Neural cell (in vitro differentiated cells): ENCODE data around the gene HEMK1. TPM values are rescaled to one million over a fixed set of nuclear protein-coding genes. Genes with fewer than 3 reads are reported as not detected.

Experiments used
- H2AFZ ChIP-seq: fragments of 200-600, 300-800 bp; sonication (generic), shearing (Covaris generic); 2 replicates; pipeline ENCODE4 v1.6.0; 2014; ENCODE audit warnings: low read depth, mild to moderate bottlenecking, antibody characterized with exemption, low read length, moderate library complexity
- H3F3A ChIP-seq: fragments of 200-600 bp; shearing (Covaris generic); 2 replicates; pipeline ENCODE4 v1.6.1; 2016; ENCODE audit warnings: mild to moderate bottlenecking, moderate library complexity, mixed read lengths, antibody characterized with exemption, low read length; ENCODE audit not compliant: insufficient read depth, poor library complexity, severe bottlenecking
- H3K27ac ChIP-seq: fragments of 200-600, 300-800 bp; sonication (generic), shearing (Covaris generic); 2 replicates; pipeline ENCODE4 v1.5.1; 2014; ENCODE audit warnings: mild to moderate bottlenecking, low read length, moderate library complexity
- H3K27me3 ChIP-seq: fragments of 300-800, 200-600 bp; sonication (generic), shearing (Covaris generic); 2 replicates; pipeline ENCODE4 v1.6.0; 2014; ENCODE audit warnings: mild to moderate bottlenecking, low read depth, low read length, moderate library complexity; ENCODE audit not compliant: insufficient read depth
- H3K36me3 ChIP-seq: fragments of 300-800, 200-600 bp; sonication (generic), shearing (Covaris generic); 2 replicates; pipeline ENCODE4 v1.5.1; 2014; ENCODE audit warnings: mild to moderate bottlenecking, antibody characterized with exemption, low read length, moderate library complexity; ENCODE audit not compliant: insufficient read depth
- H3K4me2 ChIP-seq: fragments of 300-800, 200-600 bp; sonication (generic), shearing (Covaris generic); 2 replicates; pipeline ENCODE4 v1.6.0; 2014; ENCODE audit warnings: mild to moderate bottlenecking, low read length
- H3K4me3 ChIP-seq: fragments of 300-800, 200-600 bp; sonication (generic), shearing (Covaris generic); 2 replicates; pipeline ENCODE4 v1.5.1; 2014; ENCODE audit warnings: mild to moderate bottlenecking, low read length, moderate library complexity
- H3K79me2 ChIP-seq: fragments of 200-600 bp; shearing (Covaris generic); replicated peaks from 2 replicates; pipeline ENCODE4 v1.6.0; 2014; ENCODE audit warnings: mild to moderate bottlenecking, low read length, moderate library complexity; ENCODE audit not compliant: insufficient read depth
- H3K9ac ChIP-seq: fragments of 300-800, 200-600 bp; sonication (generic), shearing (Covaris generic); 2 replicates; pipeline ENCODE4 v1.6.1; 2016; ENCODE audit warnings: mild to moderate bottlenecking, low read length, mixed read lengths
- H3K9me2 ChIP-seq: fragments of 200-600 bp; shearing (Covaris generic); 2 replicates; pipeline ENCODE4 v1.6.1; 2016; ENCODE audit warnings: mild to moderate bottlenecking, low read length, mixed read lengths; ENCODE audit not compliant: insufficient read depth
- H3K9me3 ChIP-seq: fragments of 200-600, 300-800 bp; sonication (generic), shearing (Covaris generic); 2 replicates; pipeline ENCODE4 v1.6.1; 2016; ENCODE audit warnings: mild to moderate bottlenecking, mixed run types, low read length, moderate library complexity, mixed read lengths
- H4K20me1 ChIP-seq: fragments of 200-600 bp; shearing (Covaris generic); 2 replicates; pipeline ENCODE4 v1.6.1; 2016; ENCODE audit warnings: mild to moderate bottlenecking, mixed run types; ENCODE audit not compliant: insufficient read depth
- EP300 ChIP-seq: fragments of 450-650 bp; conservative IDR thresholded peaks from 2 replicates; pipeline ENCODE4 v1.6.1; 2014; ENCODE audit warnings: antibody characterized with exemption, mild to moderate bottlenecking, moderate library complexity; ENCODE audit not compliant: poor library complexity, severe bottlenecking
- EZH2 ChIP-seq: fragments of 200-600, 300-800 bp; shearing (Covaris generic), sonication (generic); IDR thresholded peaks from 2 replicates; pipeline ENCODE4 v1.6.1; 2014; ENCODE audit warnings: antibody characterized with exemption, low read length, borderline replicate concordance, mild to moderate bottlenecking; ENCODE audit not compliant: insufficient read depth, poor library complexity, severe bottlenecking
- MXI1 ChIP-seq: fragments of 450-650 bp; conservative IDR thresholded peaks from 2 replicates; pipeline ENCODE4 v1.6.1; 2014; ENCODE audit warnings: antibody characterized with exemption, mild to moderate bottlenecking; ENCODE audit not compliant: poor library complexity, severe bottlenecking
- POLR2AphosphoS5 ChIP-seq: IDR thresholded peaks from 2 replicates; pipeline ENCODE4 v1.6.1; 2012
- RAD21 ChIP-seq: fragments of 450-650 bp; conservative IDR thresholded peaks from 2 replicates; pipeline ENCODE4 v1.6.1; 2014; ENCODE audit warnings: antibody characterized with exemption, mild to moderate bottlenecking, moderate library complexity
- SMC3 ChIP-seq: fragments of 450-650 bp; conservative IDR thresholded peaks from 2 replicates; pipeline ENCODE4 v1.6.1; 2014; ENCODE audit warnings: antibody characterized with exemption, mild to moderate bottlenecking, moderate library complexity; ENCODE audit not compliant: poor library complexity
- TAF1 ChIP-seq: IDR thresholded peaks from 2 replicates; pipeline ENCODE4 v1.6.1; 2012; ENCODE audit warnings: low read depth
- polyA minus RNA-seq: library from RNA; depleted of rRNA, polyadenylated mRNA; stranded (reverse); fragments of >200 nt; gene quantifications from 2 replicates; pipeline ENCODE4 v1.2.3, GENCODE V29; 2014
- polyA plus RNA-seq: library from polyadenylated mRNA; depleted of rRNA; stranded (reverse); fragments of >200 nt; gene quantifications from 2 replicates; pipeline ENCODE4 v1.2.3, GENCODE V29; 2014
- TF ChIP-seq, protein P1 (sequence below): fragments of 450-650 bp; IDR thresholded peaks from 2 replicates; pipeline ENCODE4 v1.5.1; 2014; ENCODE audit warnings: antibody characterized with exemption, mild to moderate bottlenecking, moderate library complexity; ENCODE audit not compliant: poor library complexity, severe bottlenecking
- TF ChIP-seq, protein P2 (sequence below): IDR thresholded peaks from 2 replicates; pipeline ENCODE4 v1.6.1; 2012; ENCODE audit warnings: borderline replicate concordance

HEMK1 gene, protein sequence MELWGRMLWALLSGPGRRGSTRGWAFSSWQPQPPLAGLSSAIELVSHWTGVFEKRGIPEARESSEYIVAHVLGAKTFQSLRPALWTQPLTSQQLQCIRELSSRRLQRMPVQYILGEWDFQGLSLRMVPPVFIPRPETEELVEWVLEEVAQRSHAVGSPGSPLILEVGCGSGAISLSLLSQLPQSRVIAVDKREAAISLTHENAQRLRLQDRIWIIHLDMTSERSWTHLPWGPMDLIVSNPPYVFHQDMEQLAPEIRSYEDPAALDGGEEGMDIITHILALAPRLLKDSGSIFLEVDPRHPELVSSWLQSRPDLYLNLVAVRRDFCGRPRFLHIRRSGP
- polyA plus RNA-seq (24.4 and 36.8 TPM in 2 replicates), polyA minus RNA-seq (12.5 and 13.6 TPM in 2 replicates)

- Histone ChIP-seq H4K20me1 (no peaks in the 10 kb centered on the region), H2AFZ (peak within 1 kb of the TSS; percentile 99), H3K9me2 (no peaks in the 10 kb centered on the region), H3K4me3 (peak within 1 kb of the TSS; percentile 93), H3K9me3 (no peaks in the 10 kb centered on the region), H3K79me2 (no peaks in the 10 kb centered on the region), H3F3A (no peaks in the 10 kb centered on the region), H3K9ac (peak within 1 kb of the TSS; percentile 87), H3K27ac (peak within 1 kb of the TSS; percentile 81), H3K27me3 (no peaks in the 10 kb centered on the region), H3K36me3 (no peaks in the 10 kb centered on the region), H3K4me2 (peak within 1 kb of the TSS; percentile 81)
- TF ChIP-seq, protein P1, sequence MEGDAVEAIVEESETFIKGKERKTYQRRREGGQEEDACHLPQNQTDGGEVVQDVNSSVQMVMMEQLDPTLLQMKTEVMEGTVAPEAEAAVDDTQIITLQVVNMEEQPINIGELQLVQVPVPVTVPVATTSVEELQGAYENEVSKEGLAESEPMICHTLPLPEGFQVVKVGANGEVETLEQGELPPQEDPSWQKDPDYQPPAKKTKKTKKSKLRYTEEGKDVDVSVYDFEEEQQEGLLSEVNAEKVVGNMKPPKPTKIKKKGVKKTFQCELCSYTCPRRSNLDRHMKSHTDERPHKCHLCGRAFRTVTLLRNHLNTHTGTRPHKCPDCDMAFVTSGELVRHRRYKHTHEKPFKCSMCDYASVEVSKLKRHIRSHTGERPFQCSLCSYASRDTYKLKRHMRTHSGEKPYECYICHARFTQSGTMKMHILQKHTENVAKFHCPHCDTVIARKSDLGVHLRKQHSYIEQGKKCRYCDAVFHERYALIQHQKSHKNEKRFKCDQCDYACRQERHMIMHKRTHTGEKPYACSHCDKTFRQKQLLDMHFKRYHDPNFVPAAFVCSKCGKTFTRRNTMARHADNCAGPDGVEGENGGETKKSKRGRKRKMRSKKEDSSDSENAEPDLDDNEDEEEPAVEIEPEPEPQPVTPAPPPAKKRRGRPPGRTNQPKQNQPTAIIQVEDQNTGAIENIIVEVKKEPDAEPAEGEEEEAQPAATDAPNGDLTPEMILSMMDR, result peak; percentile 12
- TF ChIP-seq TAF1 (peak; percentile 72), RAD21 (peak; percentile 22), POLR2AphosphoS5 (peak; percentile 96), MXI1 (peak; percentile 83), EZH2 (no peak), SMC3 (peak; percentile 45), EP300 (peak; percentile 74)
- TF ChIP-seq, protein P2, sequence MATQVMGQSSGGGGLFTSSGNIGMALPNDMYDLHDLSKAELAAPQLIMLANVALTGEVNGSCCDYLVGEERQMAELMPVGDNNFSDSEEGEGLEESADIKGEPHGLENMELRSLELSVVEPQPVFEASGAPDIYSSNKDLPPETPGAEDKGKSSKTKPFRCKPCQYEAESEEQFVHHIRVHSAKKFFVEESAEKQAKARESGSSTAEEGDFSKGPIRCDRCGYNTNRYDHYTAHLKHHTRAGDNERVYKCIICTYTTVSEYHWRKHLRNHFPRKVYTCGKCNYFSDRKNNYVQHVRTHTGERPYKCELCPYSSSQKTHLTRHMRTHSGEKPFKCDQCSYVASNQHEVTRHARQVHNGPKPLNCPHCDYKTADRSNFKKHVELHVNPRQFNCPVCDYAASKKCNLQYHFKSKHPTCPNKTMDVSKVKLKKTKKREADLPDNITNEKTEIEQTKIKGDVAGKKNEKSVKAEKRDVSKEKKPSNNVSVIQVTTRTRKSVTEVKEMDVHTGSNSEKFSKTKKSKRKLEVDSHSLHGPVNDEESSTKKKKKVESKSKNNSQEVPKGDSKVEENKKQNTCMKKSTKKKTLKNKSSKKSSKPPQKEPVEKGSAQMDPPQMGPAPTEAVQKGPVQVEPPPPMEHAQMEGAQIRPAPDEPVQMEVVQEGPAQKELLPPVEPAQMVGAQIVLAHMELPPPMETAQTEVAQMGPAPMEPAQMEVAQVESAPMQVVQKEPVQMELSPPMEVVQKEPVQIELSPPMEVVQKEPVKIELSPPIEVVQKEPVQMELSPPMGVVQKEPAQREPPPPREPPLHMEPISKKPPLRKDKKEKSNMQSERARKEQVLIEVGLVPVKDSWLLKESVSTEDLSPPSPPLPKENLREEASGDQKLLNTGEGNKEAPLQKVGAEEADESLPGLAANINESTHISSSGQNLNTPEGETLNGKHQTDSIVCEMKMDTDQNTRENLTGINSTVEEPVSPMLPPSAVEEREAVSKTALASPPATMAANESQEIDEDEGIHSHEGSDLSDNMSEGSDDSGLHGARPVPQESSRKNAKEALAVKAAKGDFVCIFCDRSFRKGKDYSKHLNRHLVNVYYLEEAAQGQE, result peak; percentile 72
Observed at GRCh38 chr3:50568947-50569749, at the start of gene HEMK1. TSS of gene HEMK1 (plus strand) at chr3:50569522. CDS start at chr3:50571105, 1,583 bp downstream.

DNA sequence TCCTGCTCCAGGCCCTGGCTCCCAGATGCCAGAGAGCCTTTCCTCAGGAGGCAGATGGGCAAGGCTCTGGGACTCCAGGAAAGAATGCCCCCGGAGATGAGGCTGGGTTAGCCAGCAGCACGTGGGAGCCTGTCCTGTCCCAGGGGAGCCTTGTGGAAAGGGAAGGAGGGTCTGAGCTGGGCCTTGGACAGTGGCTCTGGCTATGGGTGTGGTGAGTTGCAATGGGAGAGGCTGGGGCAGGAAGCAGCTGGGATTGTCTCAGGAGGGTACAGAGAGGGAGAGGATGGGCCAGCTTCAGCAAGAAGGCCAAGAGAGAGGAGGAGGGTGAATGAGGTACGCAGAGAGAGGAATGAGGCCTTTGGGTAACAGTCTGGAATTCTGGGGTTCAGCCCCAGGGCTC is 48.5 kb upstream of the HEMK1 start:
- Histone ChIP-seq H2AFZ (no peak overlapping the region), H3K79me2 (no peaks in the 10 kb centered on the region), H3K27ac (no peak overlapping the region), H3F3A (peaks cover 8% of the 10 kb centered on the region), H3K36me3 (no peaks in the 10 kb centered on the region), H3K27me3 (no peaks in the 10 kb centered on the region), H3K9ac (no peak overlapping the region), H3K9me3 (no peaks in the 10 kb centered on the region), H4K20me1 (no peaks in the 10 kb centered on the region), H3K4me2 (no peak overlapping the region), H3K9me2 (no peaks in the 10 kb centered on the region), H3K4me3 (no peak overlapping the region)
- TF ChIP-seq POLR2AphosphoS5 (no peak), TAF1 (no peak), MXI1 (no peak), SMC3 (no peak)
